PC-9 (cell line): Measurements from ENCODE around the gene TCF20. TPM values are rescaled to one million over a fixed set of nuclear protein-coding genes. Genes with fewer than 3 reads are reported as not detected.

ENCODE experiments used
- BruUV-seq: library from RNA; stranded (reverse); fragments of 400-500 nt; replicated peaks from 2 replicates; lab custom pipeline; 2021; lab: Mats Ljungman, UMichigan
- CTCF ChIA-PET: fragments of 300-600 bp; sonication (Branson Sonifier 250); formaldehyde crosslinking; loops from one replicate; lab custom pipeline; 2022; ENCODE audit warnings: antibody characterized with exemption; lab: Charles Lee
- POLR2A ChIA-PET: fragments of 300-600 bp; sonication (Branson Sonifier 250); formaldehyde crosslinking; loops from one replicate; lab custom pipeline; 2022; ENCODE audit warnings: antibody characterized with exemption; ENCODE audit not compliant: unreplicated experiment; lab: Charles Lee
- DNase-seq, 2 experiments: peaks; one replicate each; pipeline versions ENCODE4 v3.0.0 to v3.0.0-alpha.2; 2015 to 2022; ENCODE audit warnings: mixed read lengths in 1 of 2
- H2AFZ ChIP-seq: fragments of 200-600 bp; sonication (generic); 2 replicates; pipeline ENCODE4 v1.8.1; 2017; ENCODE audit warnings: antibody characterized with exemption
- H3F3A ChIP-seq: fragments of 200-600 bp; sonication (generic); 2 replicates; pipeline ENCODE4 v1.8.1; 2017; ENCODE audit warnings: antibody characterized with exemption, mild to moderate bottlenecking, low read depth; ENCODE audit not compliant: insufficient read depth
- H3K27ac ChIP-seq: fragments of 200-600 bp; sonication (generic); 2 replicates; pipeline ENCODE4 v1.6.1; 2016; ENCODE audit warnings: mixed run types
- H3K27me3 ChIP-seq: fragments of 200-600 bp; sonication (generic); 2 replicates; pipeline ENCODE4 v1.6.1; 2016; ENCODE audit warnings: low read depth, mixed run types; ENCODE audit not compliant: insufficient read depth
- H3K36me3 ChIP-seq: fragments of 200-600 bp; sonication (generic); 2 replicates; pipeline ENCODE4 v1.6.1; 2016; ENCODE audit warnings: low read depth, mixed run types
- H3K4me1 ChIP-seq: fragments of 200-600 bp; sonication (generic); replicated peaks from 2 replicates; pipeline ENCODE4 v1.6.1; 2016; ENCODE audit warnings: mixed run types; ENCODE audit not compliant: insufficient read depth
- H3K4me2 ChIP-seq: fragments of 200-600 bp; sonication (generic); 2 replicates; pipeline ENCODE4 v1.6.1; 2017; ENCODE audit warnings: mixed run types
- H3K4me3 ChIP-seq: fragments of 200-600 bp; sonication (generic); 2 replicates; pipeline ENCODE4 v1.6.1; 2016; ENCODE audit warnings: mixed run types
- H3K79me2 ChIP-seq: fragments of 200-600 bp; sonication (generic); 2 replicates; pipeline ENCODE4 v1.6.1; 2017; ENCODE audit warnings: low read depth, mixed run types
- H3K9me2 ChIP-seq: fragments of 200-600 bp; sonication (generic); 2 replicates; pipeline ENCODE4 v1.8.1; 2017; ENCODE audit warnings: mild to moderate bottlenecking; ENCODE audit not compliant: insufficient read depth
- H3K9me3 ChIP-seq: fragments of 200-600 bp; sonication (generic); 2 replicates; pipeline ENCODE4 v1.8.1; 2016; ENCODE audit warnings: low read depth; ENCODE audit not compliant: insufficient read depth
- H4K20me1 ChIP-seq: fragments of 200-600 bp; sonication (generic); 2 replicates; pipeline ENCODE4 v1.8.1; 2017; ENCODE audit not compliant: insufficient read depth
- EZH2 ChIP-seq: fragments of 200-600 bp; sonication (generic); IDR thresholded peaks from 2 replicates; pipeline ENCODE4 v1.8.0; 2017; ENCODE audit warnings: antibody characterized with exemption, low read depth
- intact Hi-C: fragments of 100-400 bp; cut with micrococcal nuclease; formaldehyde crosslinking; loops from one replicate; pipeline ENCODE4 v1.10.0; 2022; ENCODE audit not compliant: unreplicated experiment
- total RNA-seq: library from RNA; stranded (reverse); gene quantifications from 2 replicates; pipeline ENCODE4 v1.2.3, GENCODE V29; 2021
- TF ChIP-seq, protein P1 (sequence below): fragments of 200-600 bp; sonication (generic); conservative IDR thresholded peaks from 2 replicates; pipeline ENCODE4 v1.6.1; 2017; ENCODE audit warnings: mixed run types, antibody characterized with exemption, mild to moderate bottlenecking, moderate library complexity

Gene TCF20
- total RNA-seq, 1 experiment from 2014 or later, result 79.1 TPM

DNA sequence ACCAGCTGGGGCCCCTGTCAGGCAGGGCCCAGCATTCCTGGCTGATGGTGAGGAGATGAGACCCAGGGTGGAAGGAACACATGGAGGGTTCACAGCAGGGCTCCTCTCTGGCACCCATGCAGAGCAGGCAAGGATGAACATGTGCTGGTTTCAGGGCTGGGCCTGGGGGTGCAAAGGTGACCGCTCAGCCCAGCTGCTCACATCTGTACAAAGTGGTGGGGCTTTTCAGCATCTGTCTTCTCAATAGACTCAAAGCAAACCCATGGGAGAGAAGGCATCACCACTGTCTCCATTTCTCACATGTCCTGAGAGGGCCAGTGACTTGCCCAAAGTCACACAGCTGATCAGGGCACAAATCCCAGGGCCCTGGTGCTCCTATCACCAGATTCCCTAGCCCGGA lies 27.3 kb upstream of the TCF20 start:
- Histone ChIP-seq H4K20me1 (peaks cover 13% of the 10 kb centered on the region), H3K4me2 (no peak overlapping the region), H3K79me2 (no peaks in the 10 kb centered on the region), H3K9me2 (no peaks in the 10 kb centered on the region), H3K27ac (no peak overlapping the region), H2AFZ (no peak overlapping the region), H3K4me1 (peaks cover 28% of the 10 kb centered on the region), H3K27me3 (no peaks in the 10 kb centered on the region), H3F3A (peaks cover 8% of the 10 kb centered on the region; the same call in 1 of the 2 replicates), H3K36me3 (no peaks in the 10 kb centered on the region), H3K9me3 (no peaks in the 10 kb centered on the region), H3K4me3 (no peak overlapping the region)
- ChIA-PET CTCF (no interaction called here), POLR2A (no interaction called here)
- TF ChIP-seq, protein P1, sequence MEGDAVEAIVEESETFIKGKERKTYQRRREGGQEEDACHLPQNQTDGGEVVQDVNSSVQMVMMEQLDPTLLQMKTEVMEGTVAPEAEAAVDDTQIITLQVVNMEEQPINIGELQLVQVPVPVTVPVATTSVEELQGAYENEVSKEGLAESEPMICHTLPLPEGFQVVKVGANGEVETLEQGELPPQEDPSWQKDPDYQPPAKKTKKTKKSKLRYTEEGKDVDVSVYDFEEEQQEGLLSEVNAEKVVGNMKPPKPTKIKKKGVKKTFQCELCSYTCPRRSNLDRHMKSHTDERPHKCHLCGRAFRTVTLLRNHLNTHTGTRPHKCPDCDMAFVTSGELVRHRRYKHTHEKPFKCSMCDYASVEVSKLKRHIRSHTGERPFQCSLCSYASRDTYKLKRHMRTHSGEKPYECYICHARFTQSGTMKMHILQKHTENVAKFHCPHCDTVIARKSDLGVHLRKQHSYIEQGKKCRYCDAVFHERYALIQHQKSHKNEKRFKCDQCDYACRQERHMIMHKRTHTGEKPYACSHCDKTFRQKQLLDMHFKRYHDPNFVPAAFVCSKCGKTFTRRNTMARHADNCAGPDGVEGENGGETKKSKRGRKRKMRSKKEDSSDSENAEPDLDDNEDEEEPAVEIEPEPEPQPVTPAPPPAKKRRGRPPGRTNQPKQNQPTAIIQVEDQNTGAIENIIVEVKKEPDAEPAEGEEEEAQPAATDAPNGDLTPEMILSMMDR, result no peak
- BruUV-seq, result no TSS peak
- DNase-seq, result no peak
- intact Hi-C loops, result no loop called here

DNA sequence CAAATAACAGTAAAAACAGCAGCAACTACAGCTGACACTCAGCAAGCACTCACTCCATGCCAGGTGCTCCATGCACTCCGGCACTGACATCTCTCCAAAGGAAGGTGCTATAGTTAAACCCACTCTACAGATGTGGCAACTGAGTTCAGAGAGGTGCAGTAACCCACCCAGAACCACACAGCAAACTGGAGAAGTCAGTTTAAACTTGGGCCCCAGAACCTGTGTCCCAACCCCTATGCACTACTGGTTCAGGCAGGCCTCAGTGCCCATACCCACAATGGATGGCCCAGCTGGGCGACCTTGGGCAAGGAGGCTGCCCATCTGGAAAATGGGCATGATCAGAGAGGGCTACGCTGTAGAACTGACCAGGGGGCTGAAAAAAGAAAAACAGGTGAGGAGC lies 26.4 kb upstream of the TCF20 start:
- H3K4me1 ChIP-seq, result peaks cover 31% of the 10 kb centered on the region
- H3K79me2 ChIP-seq, result no peaks in the 10 kb centered on the region
- no peaks in the 10 kb centered on the region for H3K36me3 ChIP-seq
- intact Hi-C loops, result no loop called here
- H3K9me3 ChIP-seq, result no peaks in the 10 kb centered on the region
- no peak overlapping the region for H3K4me3 ChIP-seq
- TF ChIP-seq, protein P1, result no peak
- TF ChIP-seq EZH2, result no peak
- peaks cover 13% of the 10 kb centered on the region for H4K20me1 ChIP-seq
- ChIA-PET CTCF (no interaction called here), POLR2A (no interaction called here)
- DNase-seq, result no peak
- H3K9me2 ChIP-seq, result no peaks in the 10 kb centered on the region
- no peak overlapping the region for H3K4me2 ChIP-seq
- no peak overlapping the region for H3K27ac ChIP-seq
- peaks cover 8% of the 10 kb centered on the region; the same call in 1 of the 2 replicates for H3F3A ChIP-seq
- H3K27me3 ChIP-seq, result no peaks in the 10 kb centered on the region
- BruUV-seq, result no TSS peak
- H2AFZ ChIP-seq, result no peak overlapping the region

DNA sequence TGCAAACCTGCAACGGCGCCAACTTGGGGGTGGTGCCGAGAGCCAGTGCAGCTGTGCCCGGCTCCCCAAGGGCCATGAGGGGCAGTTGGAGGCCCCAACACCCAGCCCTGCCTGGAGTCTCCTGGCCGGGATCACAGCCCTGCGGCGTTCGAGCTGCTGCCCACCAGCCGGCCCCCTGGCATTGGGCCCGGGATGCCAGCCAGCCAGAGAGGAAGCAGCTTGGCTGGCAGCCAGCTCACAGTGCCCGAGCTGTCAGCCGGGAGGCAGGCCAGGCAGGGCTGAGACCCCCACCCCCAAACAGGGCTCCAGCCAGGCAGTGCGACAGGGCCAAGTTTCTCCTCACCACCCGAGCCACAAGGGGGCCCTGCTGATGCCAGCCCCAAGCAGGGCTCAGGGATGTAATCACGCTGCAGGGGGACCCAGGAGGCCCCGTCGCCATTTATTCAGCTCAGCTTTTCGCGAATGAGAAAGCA lies 26.0 kb upstream of the TCF20 start:
- ChIA-PET POLR2A (no interaction called here), CTCF (no interaction called here)
- H3K79me2 ChIP-seq, result no peaks in the 10 kb centered on the region
- no peak overlapping the region for H3K27ac ChIP-seq
- intact Hi-C loops, result no loop called here
- H2AFZ ChIP-seq, result no peak overlapping the region
- H3F3A ChIP-seq, result peaks cover 8% of the 10 kb centered on the region; the same call in 1 of the 2 replicates
- no peaks in the 10 kb centered on the region for H3K36me3 ChIP-seq
- no TSS peak for BruUV-seq
- H3K4me3 ChIP-seq, result no peak overlapping the region
- peaks cover 31% of the 10 kb centered on the region for H3K4me1 ChIP-seq
- TF ChIP-seq, protein P1, result no peak
- TF ChIP-seq EZH2, result no peak
- DNase-seq, result no peak
- no peaks in the 10 kb centered on the region for H3K27me3 ChIP-seq
- no peaks in the 10 kb centered on the region for H3K9me3 ChIP-seq
- H3K9me2 ChIP-seq, result no peaks in the 10 kb centered on the region
- H4K20me1 ChIP-seq, result peaks cover 13% of the 10 kb centered on the region
- H3K4me2 ChIP-seq, result no peak overlapping the region
